Loucy (cell line): ENCODE data around the gene CAMK1G.

Source experiments
- H2AFZ ChIP-seq: fragments of 200-600 bp; sonication (generic); 2 replicates; pipeline ENCODE4 v1.6.0; 2016; ENCODE audit warnings: antibody characterized with exemption, mild to moderate bottlenecking, low read length, moderate library complexity
- H3F3A ChIP-seq: fragments of 200-600 bp; 2 replicates; pipeline ENCODE4 v1.6.0; 2016; ENCODE audit warnings: antibody characterized with exemption, low read depth, mild to moderate bottlenecking
- H3K27me3 ChIP-seq: fragments of 200-600 bp; sonication (generic); 2 replicates; pipeline ENCODE4 v1.6.1; 2014; ENCODE audit warnings: low read length, mild to moderate bottlenecking; ENCODE audit not compliant: insufficient read depth, poor library complexity, severe bottlenecking
- H3K36me3 ChIP-seq: fragments of 200-600 bp; sonication (generic); 2 replicates; pipeline ENCODE4 v1.6.1; 2016; ENCODE audit warnings: low read length; ENCODE audit not compliant: insufficient read depth
- H3K4me1 ChIP-seq: fragments of 200-600 bp; sonication (generic); 2 replicates; pipeline ENCODE4 v1.5.1; 2014; ENCODE audit warnings: low read length, mild to moderate bottlenecking; ENCODE audit not compliant: insufficient read depth, poor library complexity, severe bottlenecking
- H3K4me2 ChIP-seq: fragments of 200-600 bp; sonication (generic); 2 replicates; pipeline ENCODE4 v1.6.0; 2014; ENCODE audit warnings: antibody characterized with exemption, low read length, low read depth, mild to moderate bottlenecking; ENCODE audit not compliant: poor library complexity, severe bottlenecking
- H3K4me3 ChIP-seq: fragments of 200-600 bp; sonication (generic); 2 replicates; pipeline ENCODE4 v1.5.1; 2014; ENCODE audit warnings: low read length, mild to moderate bottlenecking, mixed read lengths; ENCODE audit not compliant: poor library complexity, severe bottlenecking
- H3K79me2 ChIP-seq: fragments of 200-600 bp; sonication (generic); 2 replicates; pipeline ENCODE4 v1.6.1; 2014; ENCODE audit warnings: low read length; ENCODE audit not compliant: insufficient read depth
- H3K9ac ChIP-seq: fragments of 200-600 bp; sonication (generic); 2 replicates; pipeline ENCODE4 v1.6.0; 2014; ENCODE audit warnings: mild to moderate bottlenecking, low read depth, low read length, moderate library complexity; ENCODE audit not compliant: poor library complexity, severe bottlenecking
- H3K9me2 ChIP-seq: fragments of 200-600 bp; sonication (generic); replicated peaks from 2 replicates; pipeline ENCODE4 v1.6.1; 2016; ENCODE audit warnings: low read depth, low read length, mixed read lengths
- H3K9me3 ChIP-seq: fragments of 200-600 bp; sonication (generic); 2 replicates; pipeline ENCODE4 v1.6.1; 2014; ENCODE audit warnings: mild to moderate bottlenecking, antibody characterized with exemption, low read length, low read depth; ENCODE audit not compliant: insufficient read depth
- H4K20me1 ChIP-seq: fragments of 200-600 bp; sonication (generic); 2 replicates; pipeline ENCODE4 v1.6.0; 2014; ENCODE audit warnings: antibody characterized with exemption, low read length, mild to moderate bottlenecking; ENCODE audit not compliant: insufficient read depth, poor library complexity, severe bottlenecking
- EZH2phosphoT487 ChIP-seq: fragments of 200-600 bp; IDR thresholded peaks from 2 replicates; pipeline ENCODE4 v1.6.1; 2018; ENCODE audit warnings: antibody characterized with exemption, mild to moderate bottlenecking, moderate library complexity, borderline replicate concordance
- TF ChIP-seq, protein P1 (sequence below): fragments of 200-600 bp; sonication (generic); conservative IDR thresholded peaks from 2 replicates; pipeline ENCODE4 v1.5.1; 2014; ENCODE audit warnings: mild to moderate bottlenecking, antibody characterized with exemption, low read length

The CAMK1G gene

DNA sequence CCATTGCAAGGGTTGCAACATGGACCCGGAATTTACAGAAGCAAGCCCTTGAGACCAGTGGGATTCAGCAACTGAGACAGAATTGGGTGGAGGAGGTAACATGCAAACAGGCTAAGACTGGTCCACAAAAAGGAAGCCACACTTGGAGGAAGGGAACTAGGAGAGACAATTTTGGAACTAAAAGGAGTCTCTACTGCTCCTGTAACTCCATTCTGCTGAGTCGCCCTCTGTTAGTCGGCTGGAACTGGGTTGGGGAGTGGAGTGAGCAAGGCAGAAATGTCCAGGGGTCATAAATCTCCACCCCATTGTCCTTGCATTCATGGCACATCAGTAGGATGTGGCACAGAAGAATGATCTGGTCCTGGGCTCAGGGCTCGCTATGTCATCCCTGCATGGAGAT, 63.6 kb downstream of the CAMK1G start:
- Histone ChIP-seq H2AFZ (no peak overlapping the region), H3K4me1 (peaks cover 10% of the 10 kb centered on the region), H3K4me3 (no peak overlapping the region), H3K9me3 (no peaks in the 10 kb centered on the region), H3K36me3 (no peaks in the 10 kb centered on the region), H3K79me2 (no peaks in the 10 kb centered on the region), H3K27me3 (no peaks in the 10 kb centered on the region), H3F3A (no peaks in the 10 kb centered on the region), H3K4me2 (no peak overlapping the region), H4K20me1 (no peaks in the 10 kb centered on the region), H3K9me2 (no peaks in the 10 kb centered on the region), H3K9ac (no peak overlapping the region)
- no peak for TF ChIP-seq EZH2phosphoT487
- TF ChIP-seq, protein P1, sequence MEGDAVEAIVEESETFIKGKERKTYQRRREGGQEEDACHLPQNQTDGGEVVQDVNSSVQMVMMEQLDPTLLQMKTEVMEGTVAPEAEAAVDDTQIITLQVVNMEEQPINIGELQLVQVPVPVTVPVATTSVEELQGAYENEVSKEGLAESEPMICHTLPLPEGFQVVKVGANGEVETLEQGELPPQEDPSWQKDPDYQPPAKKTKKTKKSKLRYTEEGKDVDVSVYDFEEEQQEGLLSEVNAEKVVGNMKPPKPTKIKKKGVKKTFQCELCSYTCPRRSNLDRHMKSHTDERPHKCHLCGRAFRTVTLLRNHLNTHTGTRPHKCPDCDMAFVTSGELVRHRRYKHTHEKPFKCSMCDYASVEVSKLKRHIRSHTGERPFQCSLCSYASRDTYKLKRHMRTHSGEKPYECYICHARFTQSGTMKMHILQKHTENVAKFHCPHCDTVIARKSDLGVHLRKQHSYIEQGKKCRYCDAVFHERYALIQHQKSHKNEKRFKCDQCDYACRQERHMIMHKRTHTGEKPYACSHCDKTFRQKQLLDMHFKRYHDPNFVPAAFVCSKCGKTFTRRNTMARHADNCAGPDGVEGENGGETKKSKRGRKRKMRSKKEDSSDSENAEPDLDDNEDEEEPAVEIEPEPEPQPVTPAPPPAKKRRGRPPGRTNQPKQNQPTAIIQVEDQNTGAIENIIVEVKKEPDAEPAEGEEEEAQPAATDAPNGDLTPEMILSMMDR: no peak

DNA sequence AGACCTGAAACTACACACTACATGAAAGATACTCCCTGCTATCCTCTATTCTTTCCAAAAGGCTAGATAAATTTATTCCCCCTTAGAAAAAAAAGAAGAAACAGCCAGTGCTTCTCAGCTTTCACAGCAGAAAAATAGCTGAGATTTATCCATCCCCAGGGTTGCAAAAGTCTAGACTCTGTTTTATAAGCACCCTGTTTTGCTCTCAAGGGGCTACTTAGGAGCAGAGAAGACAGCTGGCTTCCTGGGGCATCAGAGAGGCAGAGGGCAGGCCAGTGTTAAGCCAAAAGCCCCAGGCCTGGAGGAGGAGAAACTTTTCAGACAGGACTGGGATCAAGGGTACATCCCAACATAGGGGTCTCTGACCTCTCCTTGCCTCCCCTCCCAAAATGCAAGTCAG, 64.8 kb downstream of the CAMK1G start:
- Histone ChIP-seq H3K36me3 (no peaks in the 10 kb centered on the region), H3K4me2 (no peak overlapping the region), H3K9me3 (no peaks in the 10 kb centered on the region), H3K4me3 (no peak overlapping the region), H3K27me3 (no peaks in the 10 kb centered on the region), H3K9ac (no peak overlapping the region), H4K20me1 (no peaks in the 10 kb centered on the region), H3K79me2 (no peaks in the 10 kb centered on the region), H3F3A (no peaks in the 10 kb centered on the region), H3K9me2 (no peaks in the 10 kb centered on the region), H3K4me1 (peaks cover 10% of the 10 kb centered on the region), H2AFZ (no peak overlapping the region)
- TF ChIP-seq, protein P1: no peak
- no peak for TF ChIP-seq EZH2phosphoT487

DNA sequence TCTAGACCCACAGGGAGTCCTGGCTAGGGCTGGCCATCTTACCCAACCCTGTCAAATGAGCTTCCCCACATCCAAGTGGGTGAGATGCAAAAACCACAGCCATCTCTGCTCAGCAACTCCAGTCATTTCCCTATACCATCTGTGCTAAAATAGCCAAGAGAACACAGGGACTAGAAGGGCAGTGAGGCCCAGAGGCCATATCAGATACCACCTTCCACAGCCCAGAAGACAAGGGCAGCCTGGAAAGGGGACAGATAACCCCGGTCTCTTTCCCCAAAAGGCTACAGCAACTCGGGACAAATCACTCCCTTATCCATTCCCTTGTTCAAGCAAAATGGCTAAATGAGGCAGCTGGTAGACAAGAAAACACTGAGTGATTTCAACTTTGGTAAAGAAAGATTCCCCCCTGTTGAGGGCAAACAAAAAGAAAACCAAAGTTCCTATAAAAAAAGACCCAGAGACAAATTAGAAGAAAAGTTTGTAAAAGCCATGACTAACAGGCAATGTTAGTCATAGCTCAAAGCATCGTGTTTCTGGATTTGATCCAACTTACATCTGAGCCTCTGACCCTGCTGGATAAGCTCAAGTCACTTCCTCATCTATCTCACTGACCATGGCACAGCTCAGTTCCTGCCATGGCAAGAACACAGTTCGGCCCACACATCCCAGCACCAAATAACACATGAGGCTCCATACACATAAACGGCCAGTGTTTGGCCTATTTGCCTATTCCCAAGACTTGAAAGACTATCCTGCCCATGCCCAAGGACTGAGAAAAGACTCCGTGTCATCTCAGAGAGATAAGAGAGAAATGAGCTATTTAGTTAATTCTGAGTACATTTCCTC, 65.6 kb downstream of the CAMK1G start:
- Histone ChIP-seq H3K36me3 (no peaks in the 10 kb centered on the region), H3K4me3 (no peak overlapping the region), H3K4me1 (peaks cover 10% of the 10 kb centered on the region), H3K27me3 (no peaks in the 10 kb centered on the region), H4K20me1 (no peaks in the 10 kb centered on the region), H3K4me2 (no peak overlapping the region), H3K79me2 (no peaks in the 10 kb centered on the region), H3K9me2 (no peaks in the 10 kb centered on the region), H3F3A (no peaks in the 10 kb centered on the region), H3K9ac (no peak overlapping the region), H3K9me3 (no peaks in the 10 kb centered on the region), H2AFZ (no peak overlapping the region)
- TF ChIP-seq, protein P1: no peak
- no peak for TF ChIP-seq EZH2phosphoT487
